GM18505 (cell line): Measurements from ENCODE around the gene SNHG17.
"Not testable (repeated sequence)": the region's sequence is repeated elsewhere in the genome, so short reads cannot be mapped to it uniquely, and the experiment has no call there.

Experiments used
- ATAC-seq: cut with Tn5 transposase; IDR thresholded peaks from one replicate; pipeline ENCODE4 v1.9.1; 2021; ENCODE audit not compliant: unreplicated experiment
- POLR2A ChIP-seq: IDR thresholded peaks from 4 replicates; pipeline ENCODE4 v1.6.1; 2011; ENCODE audit warnings: borderline replicate concordance; ENCODE audit not compliant: insufficient read depth, insufficient read length; ENCODE audit errors: extremely low read depth

Gene SNHG17

DNA sequence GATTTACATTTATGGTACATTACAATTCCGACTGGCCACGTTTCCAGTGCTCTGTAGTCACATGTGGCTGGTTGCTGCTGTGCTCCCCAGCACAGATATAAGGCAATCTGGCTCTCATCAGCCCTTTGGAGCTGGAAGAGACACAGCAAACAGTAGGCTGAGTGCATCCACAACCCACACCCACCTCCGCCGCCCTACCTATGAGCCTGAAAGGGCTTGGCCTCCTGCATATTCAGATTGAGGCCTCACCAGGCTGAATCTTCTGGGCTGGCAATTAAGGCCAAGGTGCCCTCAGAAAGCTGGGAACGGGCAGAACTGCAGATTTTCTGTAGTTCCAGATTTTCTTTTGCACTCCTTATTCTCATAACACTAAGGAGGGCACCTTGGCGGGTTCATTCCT is 2.7 kb upstream of the SNHG17 start:
- TF ChIP-seq POLR2A, result no peak
- no peak for ATAC-seq

DNA sequence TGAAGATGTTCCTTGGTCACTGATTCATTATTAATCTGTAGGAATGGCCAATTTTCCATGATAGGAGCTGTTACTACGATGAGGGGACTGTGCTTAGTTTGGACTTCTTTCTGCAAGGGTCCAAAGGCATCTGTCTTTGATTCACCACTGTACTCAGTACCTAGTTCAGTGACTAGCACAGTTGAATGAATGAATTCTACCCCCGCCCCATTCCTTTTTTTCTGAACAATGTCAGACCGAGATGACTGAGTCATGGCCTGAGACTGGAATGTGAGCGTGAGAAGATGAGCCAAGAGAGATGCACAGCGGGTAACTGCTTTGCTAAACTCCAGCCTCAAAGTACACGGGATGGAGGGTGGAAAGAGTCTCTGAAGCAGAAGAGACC is 419 bp upstream of the SNHG17 start:
- TF ChIP-seq POLR2A, result no peak
- no peak for ATAC-seq

- no peak for TF ChIP-seq POLR2A
- ATAC-seq, result peak; percentile 23
Observed at GRCh38 chr20:38434301-38434741, 807 bp downstream of the SNHG17 start.

- no peak for TF ChIP-seq POLR2A
Observed at GRCh38 chr20:38433304-38433972, 1.7 kb downstream of the SNHG17 start.

GRCh38 chr20:38432870-38433269 is 2.3 kb downstream of the SNHG17 start:
- not testable (repeated sequence) for ATAC-seq

More at GRCh38 chr20:38433304-38433972, 1.7 kb downstream of the SNHG17 start:
- no peak for ATAC-seq

DNA sequence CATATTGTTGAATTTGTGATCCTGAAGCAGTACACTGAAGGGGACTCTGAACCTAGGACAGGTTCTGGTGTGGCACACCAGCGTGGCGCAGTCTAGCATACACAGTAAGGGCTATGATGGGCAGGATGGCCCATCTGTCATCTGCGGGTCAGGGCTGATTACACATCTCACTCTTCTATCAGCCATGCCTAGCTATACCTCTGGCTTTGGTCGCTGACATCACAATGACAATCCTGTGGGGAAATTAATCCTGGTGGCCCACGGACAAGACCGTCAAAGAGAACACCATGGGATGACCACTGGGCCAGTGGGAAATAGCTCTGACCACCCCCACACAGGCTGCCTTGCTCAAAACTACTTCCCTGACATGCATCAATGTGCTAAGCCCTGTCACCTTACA is 2.8 kb downstream of the SNHG17 start:
- TF ChIP-seq POLR2A, result no peak
- ATAC-seq, result no peak

DNA sequence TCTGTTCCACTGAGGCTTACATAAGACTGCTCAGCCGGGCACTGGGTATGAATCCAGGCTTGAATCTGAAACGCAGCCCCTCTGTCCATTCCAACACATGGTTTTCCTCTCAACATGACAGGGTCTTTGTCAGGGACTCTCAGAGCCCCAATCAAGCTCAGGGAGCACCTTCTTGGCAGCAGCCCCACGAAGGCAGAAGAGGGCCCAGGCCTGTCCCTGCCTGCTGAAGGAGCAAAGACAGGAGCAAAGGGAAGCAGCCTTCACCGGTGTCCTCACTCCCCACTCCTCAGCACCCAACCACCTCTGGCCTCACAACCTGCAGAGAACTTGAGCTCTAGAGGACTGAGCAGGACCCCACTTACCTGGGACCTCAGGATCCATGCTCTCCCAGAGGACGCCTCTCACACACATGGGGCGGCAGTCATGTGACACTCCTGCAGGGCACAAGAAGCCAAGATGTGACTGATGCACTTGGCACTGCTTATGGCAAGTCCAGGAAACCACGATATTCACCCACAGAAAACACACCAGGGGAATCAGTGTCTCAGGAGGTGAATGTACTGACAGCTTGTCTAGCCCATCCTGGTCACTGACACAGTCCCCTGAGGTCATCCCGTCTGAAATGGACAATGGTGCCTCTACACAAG is 4.3 kb downstream of the SNHG17 start:
- ATAC-seq, result no peak
- no peak for TF ChIP-seq POLR2A

GRCh38 chr20:38429301-38429700 is 5.8 kb downstream of the SNHG17 start:
- TF ChIP-seq POLR2A, result no peak
- ATAC-seq, result no peak

GRCh38 chr20:38428800-38429199 is 6.3 kb downstream of the SNHG17 start:
- no peak for TF ChIP-seq POLR2A
- no peak for ATAC-seq

GRCh38 chr20:38427655-38428023 is 7.5 kb downstream of the SNHG17 start:
- no peak for TF ChIP-seq POLR2A
- ATAC-seq, result no peak

DNA sequence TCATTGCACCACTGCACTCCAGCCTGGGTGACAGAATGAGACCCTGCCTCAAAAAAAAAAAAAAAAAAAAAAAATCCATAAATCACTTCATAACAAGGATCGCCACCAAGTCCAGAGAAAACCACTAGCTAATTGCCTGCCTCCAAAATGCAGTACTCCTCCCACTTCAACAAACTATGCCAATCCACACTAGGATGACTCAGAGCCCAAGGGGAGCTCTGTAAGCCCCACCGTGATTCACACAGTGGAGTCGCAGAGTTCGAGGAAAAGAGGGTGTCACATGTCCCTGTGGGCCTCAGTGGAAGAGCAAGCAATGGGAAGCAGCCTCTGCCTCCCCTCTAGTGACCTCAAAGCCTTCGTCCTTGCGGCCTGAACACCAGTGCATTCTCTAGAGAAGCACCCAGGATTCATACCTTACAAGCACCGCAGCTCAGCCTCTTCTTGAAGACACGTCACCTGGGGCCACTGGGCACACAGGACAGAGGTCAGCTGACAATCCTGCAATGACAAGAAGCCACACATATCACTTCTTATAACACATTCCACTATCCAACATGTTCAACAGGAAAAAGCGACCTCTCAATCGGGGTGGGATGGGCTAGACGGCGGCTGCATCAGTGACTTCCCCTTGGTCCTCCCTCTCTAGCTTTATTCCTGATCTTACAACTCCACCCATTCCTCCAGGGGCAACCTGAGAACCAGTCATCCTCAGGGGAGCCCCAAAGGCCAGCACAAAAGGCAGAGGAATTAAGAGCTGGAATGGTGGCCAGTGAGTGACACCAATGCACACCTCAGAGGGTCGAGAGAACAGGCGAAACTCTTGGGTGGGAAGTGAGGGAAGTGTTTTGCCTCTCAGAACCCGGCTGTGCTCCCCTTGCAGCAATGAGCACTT is 8.9 kb downstream of the SNHG17 start:
- ATAC-seq, result no peak

DNA sequence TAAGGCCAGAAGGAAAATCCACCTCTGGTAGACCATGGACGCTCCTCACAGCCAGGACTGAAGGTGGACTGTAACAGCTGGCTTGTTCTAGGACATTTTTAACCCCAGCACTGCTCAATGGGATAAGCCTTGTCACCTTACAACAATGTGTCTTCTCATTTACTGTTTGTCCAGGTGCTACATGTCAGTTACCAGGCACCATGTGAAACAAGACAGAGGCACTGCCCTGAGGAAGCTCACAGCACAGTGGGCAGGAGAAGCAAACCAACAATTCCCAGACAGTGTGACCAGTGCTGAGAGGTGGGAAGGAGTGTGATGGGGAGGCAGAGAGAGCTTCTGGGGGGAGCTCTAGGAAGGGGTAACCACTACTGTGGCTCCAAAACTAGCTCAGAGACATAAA is 10.7 kb downstream of the SNHG17 start:
- TF ChIP-seq POLR2A, result no peak
- ATAC-seq, result no peak

More for the DNA sequence above, 8.9 kb downstream of the SNHG17 start:
- no peak for TF ChIP-seq POLR2A

GRCh38 chr20:38423541-38423940 is 11.6 kb downstream of the SNHG17 start:
- TF ChIP-seq POLR2A, result no peak
- ATAC-seq, result no peak

- TF ChIP-seq POLR2A, result no peak
- ATAC-seq, result no peak
Observed at GRCh38 chr20:38421915-38422314, 13.2 kb downstream of the SNHG17 start.
